Activated naive CD4-positive, alpha-beta T cell treated with anti-CD3 and anti-CD28 coated beads for 36 hours (primary cell): Measurements from ENCODE around the gene DRG1. TPM values are rescaled to one million over a fixed set of nuclear protein-coding genes. Genes with fewer than 3 reads are reported as not detected.
A peak's percentile ranks its signal among the peaks of the same experiment; 100 is the strongest.

Experiments
- CTCF ChIA-PET: fragments of 350-600 bp; sonication (Branson Sonifier 250); formaldehyde crosslinking; loops from one replicate; lab custom pipeline; 2021; ENCODE audit warnings: antibody characterized with exemption; lab: Charles Lee
- DNase-seq: peaks from one replicate; pipeline ENCODE4 v3.0.0-alpha.2; 2020
- H3K27ac Mint-ChIP-seq: one replicate; pipeline ENCODE4 v1.8.0; 2021; ENCODE audit warnings: mild to moderate bottlenecking, mixed read lengths
- H3K27me3 Mint-ChIP-seq: one replicate; pipeline ENCODE4 v1.8.0; 2021; ENCODE audit warnings: low read depth, mixed read lengths
- H3K36me3 Mint-ChIP-seq: one replicate; pipeline ENCODE4 v1.8.0; 2021; ENCODE audit warnings: low read depth, mixed read lengths
- H3K4me1 Mint-ChIP-seq: one replicate; pipeline ENCODE4 v1.8.0; 2021; ENCODE audit warnings: low read depth, mixed read lengths
- H3K4me3 Mint-ChIP-seq: one replicate; pipeline ENCODE4 v1.8.0; 2021; ENCODE audit warnings: mild to moderate bottlenecking, moderate library complexity, mixed read lengths
- H3K9me3 Mint-ChIP-seq: one replicate; pipeline ENCODE4 v1.8.0; 2021; ENCODE audit warnings: mixed read lengths
- intact Hi-C: fragments of 100-400 bp; cut with micrococcal nuclease; formaldehyde crosslinking; loops from one replicate; pipeline ENCODE4 v1.15.1; 2023
- total RNA-seq, 2 experiments: library from RNA; stranded (reverse); gene quantifications; one replicate each; pipeline ENCODE4 v1.2.3, GENCODE V29; 2021

DRG1 gene
- total RNA-seq, 2 experiments from 2014 or later = 77.1 to 78.7 TPM

DNA sequence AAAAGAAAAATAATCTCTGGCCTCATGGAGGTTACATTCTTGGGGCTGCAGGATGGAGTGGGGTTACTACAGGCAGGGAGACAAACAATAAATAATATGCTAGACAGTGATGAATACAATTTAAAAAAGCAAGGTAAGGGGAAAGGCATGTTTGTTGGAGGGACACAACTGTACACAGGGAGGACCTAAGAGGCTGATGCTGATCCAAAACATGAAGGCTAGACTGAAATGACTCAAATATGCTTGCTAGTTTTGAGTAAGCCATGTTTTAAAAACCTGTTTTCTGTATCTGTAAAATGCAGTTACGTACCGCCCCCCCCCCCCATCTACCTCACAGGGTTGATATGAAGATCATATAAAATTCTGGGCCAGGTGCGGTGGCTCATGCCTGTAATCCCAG, 46.2 kb downstream of the DRG1 start:
- Mint-ChIP-seq H3K27ac (peak overlapping the region; percentile 6), H3K4me3 (no peak overlapping the region), H3K27me3 (no peaks in the 10 kb centered on the region), H3K36me3 (peaks cover 25% of the 10 kb centered on the region), H3K9me3 (no peaks in the 10 kb centered on the region), H3K4me1 (no peaks in the 10 kb centered on the region)
- CTCF ChIA-PET = interaction anchor here (0.9 kb wide), 1 partner anchor 88 kb away, joined by 4 read pairs; no protein-coding TSS in a partner anchor
- intact Hi-C loops = no loop called here
- no peak for DNase-seq

DNA sequence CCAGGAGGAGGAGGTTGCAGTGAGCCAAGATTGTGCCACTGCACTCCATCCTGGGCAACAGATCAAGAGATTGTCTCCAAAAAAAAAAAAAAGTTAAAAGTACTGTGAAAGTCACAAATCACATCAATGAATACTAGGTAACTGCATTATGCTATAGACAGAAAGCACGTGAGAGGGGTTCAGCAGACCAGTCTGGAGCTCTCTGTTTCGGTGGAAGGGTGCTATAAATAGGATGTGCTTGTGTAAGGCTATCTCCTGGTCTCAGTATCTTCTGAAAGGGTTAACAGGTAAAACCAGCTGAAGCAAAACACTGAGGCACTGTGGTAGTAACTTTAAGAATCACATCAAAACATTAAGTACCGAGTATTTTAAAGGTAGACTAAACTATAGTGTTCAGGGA, 46.8 kb downstream of the DRG1 start:
- Mint-ChIP-seq H3K4me1 (no peaks in the 10 kb centered on the region), H3K27me3 (no peaks in the 10 kb centered on the region), H3K36me3 (peaks cover 23% of the 10 kb centered on the region), H3K27ac (no peak overlapping the region), H3K9me3 (no peaks in the 10 kb centered on the region), H3K4me3 (no peak overlapping the region)
- CTCF ChIA-PET = interaction anchor here (0.9 kb wide), 1 partner anchor 88 kb away, joined by 4 read pairs; no protein-coding TSS in a partner anchor
- no peak for DNase-seq
- intact Hi-C loops = no loop called here

DNA sequence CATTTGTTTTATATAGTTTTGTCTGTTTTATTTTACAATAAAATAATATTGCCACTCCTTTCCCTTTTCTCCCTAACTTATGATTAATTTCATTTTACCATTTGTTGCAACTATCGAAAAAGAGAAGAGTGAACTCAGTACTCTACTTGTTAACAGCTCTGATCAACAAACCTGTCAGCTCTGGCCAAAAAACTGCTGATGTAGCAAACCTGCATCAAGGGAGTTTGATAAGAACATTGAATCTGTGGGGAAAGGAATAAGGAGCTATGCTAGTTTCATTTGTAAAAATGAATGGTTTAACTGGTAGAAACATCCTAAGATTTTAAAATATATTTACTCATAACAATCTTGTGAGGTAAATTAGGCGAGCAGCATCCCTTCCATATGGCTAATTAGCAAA, 47.4 kb downstream of the DRG1 start:
- Mint-ChIP-seq H3K36me3 (peaks cover 20% of the 10 kb centered on the region), H3K4me1 (no peaks in the 10 kb centered on the region), H3K27me3 (no peaks in the 10 kb centered on the region), H3K4me3 (no peak overlapping the region), H3K9me3 (no peaks in the 10 kb centered on the region), H3K27ac (no peak overlapping the region)
- DNase-seq = no peak
- intact Hi-C loops = no loop called here
- CTCF ChIA-PET = no interaction called here

DNA sequence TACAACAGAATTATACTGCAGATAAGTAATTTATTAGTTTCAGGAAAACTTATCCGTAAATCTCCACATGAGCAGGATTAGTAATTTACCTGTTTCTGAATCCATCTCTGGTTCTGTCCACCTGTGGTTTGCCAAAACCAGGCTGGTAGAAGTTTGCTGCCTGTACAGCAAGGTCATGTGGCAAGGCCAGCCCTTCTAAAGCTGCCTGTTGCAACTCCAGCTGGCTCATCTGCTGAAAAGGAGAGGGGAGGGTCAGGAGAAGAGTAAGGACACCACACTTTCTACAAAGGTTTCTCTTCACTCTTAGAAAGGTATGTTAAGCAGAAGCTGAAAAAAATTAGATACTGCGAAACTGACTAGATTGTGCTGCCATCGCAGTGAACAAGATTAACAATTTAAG, 47.9 kb downstream of the DRG1 start:
- Mint-ChIP-seq H3K36me3 (peaks cover 17% of the 10 kb centered on the region), H3K27me3 (no peaks in the 10 kb centered on the region), H3K4me1 (no peaks in the 10 kb centered on the region), H3K27ac (no peak overlapping the region), H3K9me3 (no peaks in the 10 kb centered on the region), H3K4me3 (no peak overlapping the region)
- DNase-seq = no peak
- CTCF ChIA-PET = interaction anchor here (0.7 kb wide), 1 partner anchor 8 kb away, joined by 3 read pairs; no protein-coding TSS in a partner anchor
- intact Hi-C loops = no loop called here

- Mint-ChIP-seq H3K27me3 (no peaks in the 10 kb centered on the region), H3K36me3 (peaks cover 13% of the 10 kb centered on the region), H3K27ac (no peak overlapping the region), H3K4me1 (no peaks in the 10 kb centered on the region), H3K9me3 (no peaks in the 10 kb centered on the region), H3K4me3 (no peak overlapping the region)
- intact Hi-C loops = no loop called here
- CTCF ChIA-PET = interaction anchor here (0.6 to 1.5 kb wide), 4 partner anchors 12 to 182 kb away, joined by 3 read pairs; no protein-coding TSS in a partner anchor
- DNase-seq = no peak
These were observed 49.0 kb downstream of the DRG1 start for GRCh38 chr22:31448382-31448781.

GRCh38 chr22:31449506-31449905, 50.1 kb downstream of the DRG1 start:
- Mint-ChIP-seq H3K9me3 (no peaks in the 10 kb centered on the region), H3K27ac (no peak overlapping the region), H3K4me3 (no peak overlapping the region), H3K27me3 (no peaks in the 10 kb centered on the region), H3K36me3 (peaks cover 11% of the 10 kb centered on the region), H3K4me1 (no peaks in the 10 kb centered on the region)
- DNase-seq = no peak
- CTCF ChIA-PET = interaction anchor here (1.1 to 1.5 kb wide), 2 partner anchors 13 to 181 kb away, joined by 3 read pairs; no protein-coding TSS in a partner anchor
- intact Hi-C loops = no loop called here

GRCh38 chr22:31451709-31452571, 52.5 kb downstream of the DRG1 start:
- Mint-ChIP-seq H3K9me3 (no peaks in the 10 kb centered on the region), H3K27me3 (no peaks in the 10 kb centered on the region), H3K4me3 (no peak overlapping the region), H3K36me3 (peaks cover 8% of the 10 kb centered on the region), H3K4me1 (no peaks in the 10 kb centered on the region), H3K27ac (no peak overlapping the region)
- peak; percentile 13 for DNase-seq
- intact Hi-C loops = loop anchor here (1.0 kb wide), 1 partner anchor 182 kb away; no protein-coding TSS in a partner anchor
- CTCF ChIA-PET = interaction anchor here (0.6 to 1.9 kb wide), 17 partner anchors 8 to 1156 kb away, joined by 3 to 6 read pairs (median 4); no protein-coding TSS in a partner anchor

- intact Hi-C loops = no loop called here
- Mint-ChIP-seq H3K4me1 (no peaks in the 10 kb centered on the region), H3K36me3 (peaks cover 36% of the 10 kb centered on the region), H3K4me3 (no peak overlapping the region), H3K27me3 (no peaks in the 10 kb centered on the region), H3K27ac (no peak overlapping the region), H3K9me3 (no peaks in the 10 kb centered on the region)
- no peak for DNase-seq
- CTCF ChIA-PET = no interaction called here
These were observed 62.3 kb downstream of the DRG1 start for GRCh38 chr22:31461699-31462098.

DNA sequence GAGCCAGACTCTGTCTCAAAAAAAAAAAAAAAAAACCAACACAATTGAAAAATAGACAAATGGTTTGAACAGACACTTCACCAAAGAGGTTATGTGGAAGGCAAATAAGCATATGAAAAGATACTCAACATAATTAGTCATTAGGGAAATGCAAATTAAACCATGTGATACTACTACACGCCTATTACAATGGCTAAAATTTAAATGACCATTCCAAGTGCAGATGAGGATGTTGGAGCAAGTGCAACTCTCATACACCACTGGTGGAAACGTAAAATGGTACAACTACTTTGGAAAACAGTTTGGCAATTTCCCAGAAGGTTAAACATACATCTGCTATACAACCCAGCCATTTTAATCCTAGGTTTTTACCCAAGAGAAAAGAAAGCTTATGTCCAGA, 65.9 kb downstream of the DRG1 start:
- DNase-seq = no peak
- H3K36me3 Mint-ChIP-seq = peaks cover 36% of the 10 kb centered on the region
- H3K4me1 Mint-ChIP-seq = no peaks in the 10 kb centered on the region
- no peaks in the 10 kb centered on the region for H3K27me3 Mint-ChIP-seq
- no peaks in the 10 kb centered on the region for H3K9me3 Mint-ChIP-seq
- CTCF ChIA-PET = no interaction called here
- no peak overlapping the region for H3K27ac Mint-ChIP-seq
- H3K4me3 Mint-ChIP-seq = no peak overlapping the region
- intact Hi-C loops = no loop called here

DNA sequence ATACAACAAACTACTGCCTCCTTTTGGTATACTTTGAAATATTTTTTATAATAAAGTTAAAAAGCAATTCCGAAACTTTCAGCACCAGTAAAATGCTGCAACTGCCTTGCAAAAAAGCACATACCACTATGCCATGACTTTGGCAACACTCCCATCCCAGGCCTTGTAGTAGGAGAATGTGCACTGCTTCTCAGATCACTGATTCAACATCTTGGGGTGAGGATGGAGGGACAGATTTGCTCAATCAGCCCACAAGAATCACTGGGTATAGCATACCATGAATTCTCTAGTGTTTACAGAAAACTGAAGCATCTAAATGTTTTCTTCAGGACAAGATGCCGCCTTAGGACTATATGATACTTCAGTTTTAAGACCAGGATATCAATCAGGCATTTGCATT, 75.3 kb downstream of the DRG1 start:
- no peak for DNase-seq
- Mint-ChIP-seq H3K36me3 (peaks cover 29% of the 10 kb centered on the region), H3K27ac (no peak overlapping the region), H3K9me3 (no peaks in the 10 kb centered on the region), H3K4me1 (peaks cover 20% of the 10 kb centered on the region), H3K4me3 (no peak overlapping the region), H3K27me3 (no peaks in the 10 kb centered on the region)
- intact Hi-C loops = no loop called here
- CTCF ChIA-PET = no interaction called here

DNA sequence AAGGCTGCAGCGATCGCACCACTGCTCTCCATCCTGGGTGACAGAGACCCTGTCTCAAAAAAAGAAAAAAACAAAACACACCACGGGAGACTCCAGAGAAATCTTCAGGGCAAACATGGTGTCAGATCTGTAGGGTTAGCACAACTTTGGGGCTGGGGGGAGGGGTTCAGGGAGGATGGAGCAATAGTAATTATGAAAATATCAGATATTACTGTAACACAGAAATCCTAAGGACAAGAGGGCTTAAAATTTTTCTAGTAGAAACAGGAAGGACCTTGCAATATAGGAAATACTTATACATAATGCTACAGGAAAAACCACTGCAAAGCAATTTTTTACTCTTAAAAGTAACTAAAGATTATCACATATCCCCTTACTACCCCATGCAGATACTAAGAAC, 76.4 kb downstream of the DRG1 start:
- Mint-ChIP-seq H3K4me1 (peaks cover 20% of the 10 kb centered on the region), H3K27ac (no peak overlapping the region), H3K4me3 (no peak overlapping the region), H3K9me3 (no peaks in the 10 kb centered on the region), H3K27me3 (no peaks in the 10 kb centered on the region), H3K36me3 (peaks cover 32% of the 10 kb centered on the region)
- DNase-seq = peak; percentile 17
- intact Hi-C loops = no loop called here
- CTCF ChIA-PET = interaction anchor here (0.7 kb wide), 1 partner anchor 13 kb away, joined by 3 read pairs; no protein-coding TSS in a partner anchor

DNA sequence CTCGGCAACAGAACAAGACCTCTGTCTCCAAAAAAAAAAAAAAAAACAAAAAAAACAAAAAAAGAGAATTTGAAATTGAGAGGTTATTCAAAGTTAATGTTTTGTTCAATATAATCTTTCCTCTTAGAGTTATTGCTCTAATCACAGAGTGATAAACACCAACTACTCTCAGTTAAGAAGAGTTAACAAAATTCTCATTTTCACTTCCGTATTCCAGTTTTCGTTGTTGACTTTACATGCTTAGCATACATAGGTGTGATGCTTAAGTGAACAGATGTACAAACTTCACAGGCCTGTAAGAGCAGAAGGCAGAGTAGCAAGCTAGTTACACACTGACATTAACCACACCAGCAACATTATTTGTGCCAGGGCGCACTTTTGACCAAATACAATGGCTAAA, 77.9 kb downstream of the DRG1 start:
- Mint-ChIP-seq H3K27ac (no peak overlapping the region), H3K36me3 (peaks cover 36% of the 10 kb centered on the region), H3K9me3 (no peaks in the 10 kb centered on the region), H3K4me3 (no peak overlapping the region), H3K4me1 (peaks cover 18% of the 10 kb centered on the region), H3K27me3 (no peaks in the 10 kb centered on the region)
- no peak for DNase-seq
- intact Hi-C loops = no loop called here
- CTCF ChIA-PET = interaction anchor here (0.5 to 0.6 kb wide), 4 partner anchors 9 to 216 kb away, joined by 3 to 6 read pairs (median 4); no protein-coding TSS in a partner anchor
